Stomach smooth muscle (tissue), 2 donors: Measurements from ENCODE around the gene TGFBRAP1.

Experiments
- H3K27ac ChIP-seq: one replicate; pipeline ENCODE4 v1.7.0; 2013; ENCODE audit warnings: mild to moderate bottlenecking, low read length, inconsistent platforms
- H3K27me3 ChIP-seq, 2 donors: one replicate each; pipeline ENCODE4 v1.7.0; 2013; ENCODE audit warnings: low read length in 2 of 2; ENCODE audit not compliant: insufficient read depth in 2 of 2, control insufficient read depth in 1 of 2
- H3K36me3 ChIP-seq, 2 donors: one replicate each; pipeline ENCODE4 v1.7.0; 2013; ENCODE audit warnings: low read length in 2 of 2; ENCODE audit not compliant: control insufficient read depth in 2 of 2, insufficient read depth in 2 of 2
- H3K4me1 ChIP-seq: one replicate; pipeline ENCODE4 v1.7.0; 2013; ENCODE audit warnings: low read length; ENCODE audit not compliant: control insufficient read depth, insufficient read depth
- H3K4me3 ChIP-seq, 2 donors: one replicate each; pipeline ENCODE4 v1.7.0; 2013; ENCODE audit warnings: low read length in 2 of 2
- H3K9ac ChIP-seq, 2 donors: one replicate each; pipeline ENCODE4 v1.7.0; 2013; ENCODE audit warnings: low read length in 2 of 2, mild to moderate bottlenecking in 1 of 2
- H3K9me3 ChIP-seq, 2 donors: one replicate each; pipeline ENCODE4 v1.7.0; 2013; ENCODE audit warnings: low read length in 2 of 2; ENCODE audit not compliant: control insufficient read depth in 2 of 2
- donor health status: healthy.
- donor health status: Pancreatic carcinoma.

The TGFBRAP1 gene

GRCh38 chr2:105315314-105315713, 14.2 kb downstream of the TGFBRAP1 start:
- Histone ChIP-seq H3K36me3 (no peaks in the 10 kb centered on the region), H3K4me3 (no peak overlapping the region), H3K4me1 (no peaks in the 10 kb centered on the region), H3K9me3 (no peaks in the 10 kb centered on the region), H3K27me3 (no peaks in the 10 kb centered on the region), H3K27ac (no peak overlapping the region), H3K9ac (no peak overlapping the region)

GRCh38 chr2:105313877-105314276, 15.7 kb downstream of the TGFBRAP1 start:
- H3K9me3 ChIP-seq = no peaks in the 10 kb centered on the region
- H3K4me1 ChIP-seq = no peaks in the 10 kb centered on the region
- H3K4me3 ChIP-seq = no peak overlapping the region
- H3K36me3 ChIP-seq = no peaks in the 10 kb centered on the region
- no peak overlapping the region for H3K27ac ChIP-seq
- H3K9ac ChIP-seq = no peak overlapping the region
- no peaks in the 10 kb centered on the region for H3K27me3 ChIP-seq

GRCh38 chr2:105309147-105309545, 20.4 kb downstream of the TGFBRAP1 start:
- H3K4me1 ChIP-seq = no peaks in the 10 kb centered on the region
- no peak overlapping the region for H3K9ac ChIP-seq
- H3K36me3 ChIP-seq = peaks cover 8 to 10% of the 10 kb centered on the region in 2 donors
- H3K4me3 ChIP-seq = no peak overlapping the region
- H3K9me3 ChIP-seq = no peaks in the 10 kb centered on the region
- no peaks in the 10 kb centered on the region for H3K27me3 ChIP-seq
- no peak overlapping the region for H3K27ac ChIP-seq

- Histone ChIP-seq H3K4me3 (no peak overlapping the region), H3K9ac (no peak overlapping the region), H3K27ac (no peak overlapping the region), H3K36me3 (peaks cover 8 to 10% of the 10 kb centered on the region in 2 donors), H3K9me3 (no peaks in the 10 kb centered on the region), H3K4me1 (no peaks in the 10 kb centered on the region), H3K27me3 (no peaks in the 10 kb centered on the region)
These were observed 21.0 kb downstream of the TGFBRAP1 start for GRCh38 chr2:105308382-105309146.

GRCh38 chr2:105307962-105308361, 21.6 kb downstream of the TGFBRAP1 start:
- Histone ChIP-seq H3K9ac (no peak overlapping the region), H3K4me3 (no peak overlapping the region), H3K36me3 (peaks cover 8 to 10% of the 10 kb centered on the region in 2 donors), H3K4me1 (no peaks in the 10 kb centered on the region), H3K27me3 (no peaks in the 10 kb centered on the region), H3K9me3 (no peaks in the 10 kb centered on the region), H3K27ac (no peak overlapping the region)

- Histone ChIP-seq H3K4me3 (no peak overlapping the region), H3K9me3 (no peaks in the 10 kb centered on the region), H3K27ac (no peak overlapping the region), H3K9ac (no peak overlapping the region), H3K27me3 (no peaks in the 10 kb centered on the region), H3K4me1 (no peaks in the 10 kb centered on the region), H3K36me3 (peaks cover 8 to 10% of the 10 kb centered on the region in 2 donors)
These were observed 22.0 kb downstream of the TGFBRAP1 start for GRCh38 chr2:105307550-105307949.

GRCh38 chr2:105307146-105307545, 22.4 kb downstream of the TGFBRAP1 start:
- Histone ChIP-seq H3K36me3 (peaks cover 8 to 10% of the 10 kb centered on the region in 2 donors), H3K9me3 (no peaks in the 10 kb centered on the region), H3K4me1 (no peaks in the 10 kb centered on the region), H3K27ac (no peak overlapping the region), H3K4me3 (no peak overlapping the region), H3K9ac (no peak overlapping the region), H3K27me3 (no peaks in the 10 kb centered on the region)

- Histone ChIP-seq H3K27me3 (no peaks in the 10 kb centered on the region), H3K9ac (no peak overlapping the region), H3K4me3 (no peak overlapping the region), H3K9me3 (no peaks in the 10 kb centered on the region), H3K27ac (no peak overlapping the region), H3K4me1 (no peaks in the 10 kb centered on the region), H3K36me3 (peaks cover 14 to 18% of the 10 kb centered on the region in 2 donors)
These were observed 27.9 kb downstream of the TGFBRAP1 start for GRCh38 chr2:105301646-105302045.

- Histone ChIP-seq H3K27me3 (no peaks in the 10 kb centered on the region), H3K4me1 (no peaks in the 10 kb centered on the region), H3K4me3 (no peak overlapping the region), H3K9me3 (no peaks in the 10 kb centered on the region), H3K27ac (no peak overlapping the region), H3K9ac (no peak overlapping the region), H3K36me3 (peaks cover 19 to 30% of the 10 kb centered on the region in 2 donors)
These were observed 30.2 kb downstream of the TGFBRAP1 start for GRCh38 chr2:105299290-105299689.

- no peaks in the 10 kb centered on the region for H3K27me3 ChIP-seq
- H3K4me1 ChIP-seq = no peaks in the 10 kb centered on the region
- no peaks in the 10 kb centered on the region for H3K9me3 ChIP-seq
- H3K4me3 ChIP-seq = no peak overlapping the region
- no peak overlapping the region for H3K27ac ChIP-seq
- H3K36me3 ChIP-seq = peaks cover 22 to 30% of the 10 kb centered on the region in 2 donors
- H3K9ac ChIP-seq = no peak overlapping the region
These were observed 31.5 kb downstream of the TGFBRAP1 start for GRCh38 chr2:105298017-105298416.

- no peaks in the 10 kb centered on the region for H3K4me1 ChIP-seq
- no peaks in the 10 kb centered on the region for H3K9me3 ChIP-seq
- H3K9ac ChIP-seq = no peak overlapping the region
- H3K4me3 ChIP-seq = no peak overlapping the region
- H3K27me3 ChIP-seq = no peaks in the 10 kb centered on the region
- no peak overlapping the region for H3K27ac ChIP-seq
- peaks cover 24 to 30% of the 10 kb centered on the region in 2 donors for H3K36me3 ChIP-seq
These were observed 32.3 kb downstream of the TGFBRAP1 start for GRCh38 chr2:105297216-105297615.
